ENCODE data around the gene JDP2.
"Not testable (repeated sequence)": the region's sequence is repeated elsewhere in the genome, so short reads cannot be mapped to it uniquely, and the experiment has no call there.

Gene JDP2

GRCh38 chr14:75456069-75456996, 28.5 kb downstream of the JDP2 start:
- DNase-seq (ENCODE audit: low read depth) = no peak

GRCh38 chr14:75456997-75457335, 29.1 kb downstream of the JDP2 start:
- no peak for DNase-seq (ENCODE audit: low read depth)

GRCh38 chr14:75457648-75458165, 29.9 kb downstream of the JDP2 start:
- DNase-seq (ENCODE audit: low read depth) = no peak

- no peak for DNase-seq (ENCODE audit: low read depth)
These were observed 30.5 kb downstream of the JDP2 start for GRCh38 chr14:75458305-75458704.

GRCh38 chr14:75459099-75459741, 31.4 kb downstream of the JDP2 start:
- no peak for DNase-seq (ENCODE audit: low read depth)

- DNase-seq (ENCODE audit: low read depth) = no peak
These were observed 32.0 kb downstream of the JDP2 start for GRCh38 chr14:75459791-75460190.

GRCh38 chr14:75460394-75460793, 32.6 kb downstream of the JDP2 start:
- no peak for DNase-seq (ENCODE audit: low read depth)

GRCh38 chr14:75461303-75461702, 33.5 kb downstream of the JDP2 start:
- no peak for DNase-seq (ENCODE audit: low read depth)

GRCh38 chr14:75461755-75462349, 34.0 kb downstream of the JDP2 start:
- no peak for DNase-seq (ENCODE audit: low read depth)

GRCh38 chr14:75464626-75465025, 36.8 kb downstream of the JDP2 start:
- no peak for DNase-seq (ENCODE audit: low read depth)

GRCh38 chr14:75467763-75468162, 39.9 kb downstream of the JDP2 start:
- DNase-seq (ENCODE audit: low read depth) = no peak

GRCh38 chr14:75469164-75469563, 41.3 kb downstream of the JDP2 start:
- DNase-seq (ENCODE audit: low read depth) = no peak

- no peak for DNase-seq (ENCODE audit: low read depth)
These were observed 41.9 kb downstream of the JDP2 start for GRCh38 chr14:75469606-75470237.

GRCh38 chr14:75470238-75470797, 42.5 kb downstream of the JDP2 start:
- DNase-seq (ENCODE audit: low read depth) = no peak

GRCh38 chr14:75471059-75471458, 43.2 kb downstream of the JDP2 start:
- no peak for DNase-seq (ENCODE audit: low read depth)

GRCh38 chr14:75474127-75474526, 46.3 kb downstream of the JDP2 start:
- not testable (repeated sequence) for DNase-seq (ENCODE audit: low read depth)

GRCh38 chr14:75476274-75476995, 48.6 kb downstream of the JDP2 start:
- DNase-seq (ENCODE audit: low read depth) = no peak

- no peak for DNase-seq (ENCODE audit: low read depth)
These were observed 50.1 kb downstream of the JDP2 start for GRCh38 chr14:75477881-75478280.

- DNase-seq (ENCODE audit: low read depth) = no peak
These were observed 52.2 kb downstream of the JDP2 start for GRCh38 chr14:75479770-75480600.

- DNase-seq (ENCODE audit: low read depth) = no peak
These were observed 54.5 kb downstream of the JDP2 start for GRCh38 chr14:75482366-75482765.

Measured in GM04503 (cell line).